GM04503 (cell line): Measurements from ENCODE around the gene TM6SF1.

ENCODE experiments used
- DNase-seq: peaks from one replicate; pipeline ENCODE4 v3.0.0-alpha.2; 2012; ENCODE audit warnings: low read depth

Gene TM6SF1

GRCh38 chr15:83174891-83175290, 67.4 kb downstream of the TM6SF1 start:
- DNase-seq, result no peak

GRCh38 chr15:83178390-83178789, 70.9 kb downstream of the TM6SF1 start:
- no peak for DNase-seq

- DNase-seq, result no peak
Observed at GRCh38 chr15:83178869-83179325, 71.5 kb downstream of the TM6SF1 start.

GRCh38 chr15:83185561-83185960, 78.1 kb downstream of the TM6SF1 start:
- DNase-seq, result no peak
